HG02678 (cell line): Measurements from ENCODE around the gene GDF7.
"Not testable (repeated sequence)": the region's sequence is repeated elsewhere in the genome, so short reads cannot be mapped to it uniquely, and the experiment has no call there.

Source experiments
- ATAC-seq: cut with Tn5 transposase; IDR thresholded peaks from one replicate; pipeline ENCODE4 v1.9.1; 2021; ENCODE audit warnings: mild to moderate bottlenecking, moderate library complexity; ENCODE audit not compliant: unreplicated experiment

Gene GDF7

DNA sequence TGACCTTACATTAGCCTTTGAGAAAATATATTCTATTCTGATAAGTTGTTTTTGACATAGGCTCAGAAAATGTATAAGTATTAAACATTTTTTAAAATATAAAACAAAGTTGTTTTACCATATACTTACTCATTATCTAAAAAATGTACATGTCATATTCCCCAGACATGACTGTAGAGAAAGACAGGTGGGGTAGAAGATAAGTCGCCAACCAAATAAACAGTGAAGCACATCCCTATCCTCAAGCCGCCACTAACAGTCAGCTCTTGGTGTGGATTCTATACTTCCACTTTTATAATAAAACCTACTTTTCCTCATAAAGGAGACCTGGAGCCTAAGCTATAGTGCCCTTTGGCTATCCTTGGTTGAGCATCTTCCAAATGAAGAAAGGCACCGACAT lies 26.4 kb downstream of the GDF7 start:
- ATAC-seq = no peak

DNA sequence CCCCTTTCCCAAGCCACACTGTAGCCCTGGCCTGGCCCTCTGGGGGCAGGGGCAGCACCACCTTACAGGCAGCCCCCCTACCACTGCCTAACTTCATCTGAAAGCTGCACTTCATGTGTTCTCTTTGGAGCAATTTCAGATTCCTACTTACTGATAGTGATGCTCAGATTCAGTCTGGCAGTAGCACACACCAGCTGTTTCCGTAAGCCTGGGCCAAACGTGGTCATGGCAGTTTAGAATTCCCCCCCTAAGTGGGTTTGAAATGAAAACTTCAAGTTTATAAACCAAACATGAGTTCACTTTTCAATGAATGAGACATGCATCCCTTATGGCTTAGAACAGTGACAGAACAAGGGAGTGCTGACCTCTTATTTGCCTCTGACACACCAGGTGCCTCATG lies 29.4 kb downstream of the GDF7 start:
- ATAC-seq = no peak

DNA sequence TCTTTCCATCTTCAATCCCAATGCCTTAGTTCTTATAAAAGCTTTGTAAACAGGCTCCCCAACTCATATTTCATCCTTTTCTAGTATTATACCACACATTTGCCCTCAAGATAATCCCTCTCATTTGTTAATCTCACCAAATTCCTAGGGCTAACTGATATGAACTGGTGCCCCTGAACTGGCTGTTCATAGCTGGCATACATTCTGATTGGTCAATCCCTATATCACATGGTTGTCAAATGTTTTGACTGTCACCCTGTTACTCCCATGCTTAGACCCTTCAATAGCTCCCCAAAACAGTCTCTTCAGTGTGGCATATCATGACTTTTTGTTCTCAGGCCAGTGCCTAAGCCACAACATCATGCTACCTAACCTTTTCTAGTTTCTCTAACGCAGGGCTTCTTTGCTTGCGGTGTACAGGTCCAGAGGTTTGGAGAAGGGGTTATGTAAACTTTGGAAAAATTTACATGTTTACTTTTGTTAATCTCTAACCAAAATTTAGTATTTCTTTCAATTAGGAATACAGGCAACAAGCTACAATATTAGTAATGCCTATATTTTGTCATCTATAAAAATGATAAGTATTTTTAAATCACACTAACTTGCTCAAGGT lies 30.5 kb downstream of the GDF7 start:
- ATAC-seq = no peak

DNA sequence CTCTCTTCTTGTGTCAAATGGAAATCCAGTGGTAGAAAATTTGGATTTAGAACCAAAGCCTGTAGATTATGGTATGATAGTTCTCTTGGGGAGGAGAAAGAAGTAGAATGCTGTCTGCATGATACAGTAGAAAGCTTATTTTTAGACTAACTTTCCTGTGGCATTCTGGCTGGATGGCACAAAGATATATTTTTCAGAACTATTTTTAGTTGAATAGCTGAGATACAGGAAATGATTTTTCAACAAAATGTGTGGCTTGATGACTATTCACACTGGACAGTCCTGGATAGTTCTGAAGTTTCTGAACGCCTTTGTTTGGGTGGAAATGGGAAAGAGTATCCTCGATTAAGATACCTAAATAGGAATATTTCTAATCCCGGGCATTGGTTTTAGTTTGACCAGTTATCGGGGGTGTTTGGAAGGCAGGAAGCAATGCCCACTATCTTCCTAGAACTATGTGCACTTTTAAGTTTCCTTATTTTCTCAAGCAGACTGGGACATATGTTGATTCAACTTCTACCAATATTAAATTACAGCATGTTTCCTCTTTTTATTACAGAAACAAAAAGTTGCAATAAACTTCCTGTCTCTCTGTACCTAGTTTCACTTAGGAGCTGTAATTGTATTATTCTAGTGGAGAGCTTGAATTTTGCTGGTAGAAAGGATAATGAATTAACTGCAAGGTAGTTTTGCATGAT lies 32.1 kb downstream of the GDF7 start:
- ATAC-seq = peak; percentile 40

DNA sequence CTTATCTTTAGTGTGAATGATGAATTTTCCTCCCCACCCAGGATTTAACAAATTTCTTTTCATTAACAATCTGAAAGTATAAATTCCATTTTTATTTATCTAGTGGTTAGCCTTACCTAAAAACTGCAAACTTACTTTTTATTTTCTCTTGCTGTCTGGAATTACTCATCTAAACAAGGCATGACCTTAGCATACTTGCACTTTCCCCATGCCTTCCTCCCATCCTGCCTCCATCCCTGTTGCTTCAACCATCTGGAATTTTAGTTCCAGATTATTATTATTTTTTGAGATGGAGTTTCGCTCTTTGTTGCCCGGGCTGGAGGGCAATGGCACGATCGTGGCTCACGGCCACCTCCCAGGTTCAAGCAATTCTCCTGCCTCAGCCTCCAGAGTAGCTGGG lies 35.6 kb downstream of the GDF7 start:
- no peak for ATAC-seq

DNA sequence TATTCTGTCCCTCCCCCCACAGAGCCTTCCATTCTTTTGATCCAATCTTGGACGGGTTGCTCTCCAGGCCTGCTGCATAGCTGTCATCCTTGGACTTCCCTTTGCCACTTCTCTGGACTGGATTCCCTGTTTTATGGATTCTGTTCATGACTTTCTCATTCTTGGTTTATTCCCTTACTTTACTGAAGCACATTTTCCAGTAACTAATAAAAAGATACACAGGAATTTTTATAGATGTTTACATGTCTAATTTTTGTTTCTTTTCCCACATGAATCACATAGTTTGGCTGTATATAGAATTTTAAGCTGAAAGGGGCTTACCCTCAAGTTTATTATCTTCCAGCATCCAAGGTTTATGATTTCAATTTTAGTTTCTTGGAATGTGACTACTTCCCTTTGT lies 37.9 kb downstream of the GDF7 start:
- no peak for ATAC-seq

DNA sequence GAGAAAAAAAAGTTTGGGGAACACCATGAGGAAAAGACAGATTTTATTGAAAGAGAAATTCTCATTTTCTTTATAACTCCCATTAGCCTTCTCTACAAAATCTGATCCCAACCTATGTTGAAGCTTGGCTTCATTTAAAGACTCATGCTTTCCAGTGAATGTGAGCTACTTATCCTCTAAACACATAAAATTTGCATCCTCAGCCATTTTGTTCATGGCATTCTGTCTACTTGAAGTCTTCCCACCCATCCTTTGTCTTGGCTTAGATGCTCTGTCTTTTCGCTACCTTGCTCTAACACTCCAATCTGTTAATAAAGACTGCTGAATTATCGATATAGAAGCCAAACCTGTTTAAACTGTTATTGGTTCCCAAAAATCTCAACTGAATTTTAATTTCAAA lies 39.3 kb downstream of the GDF7 start:
- no peak for ATAC-seq

DNA sequence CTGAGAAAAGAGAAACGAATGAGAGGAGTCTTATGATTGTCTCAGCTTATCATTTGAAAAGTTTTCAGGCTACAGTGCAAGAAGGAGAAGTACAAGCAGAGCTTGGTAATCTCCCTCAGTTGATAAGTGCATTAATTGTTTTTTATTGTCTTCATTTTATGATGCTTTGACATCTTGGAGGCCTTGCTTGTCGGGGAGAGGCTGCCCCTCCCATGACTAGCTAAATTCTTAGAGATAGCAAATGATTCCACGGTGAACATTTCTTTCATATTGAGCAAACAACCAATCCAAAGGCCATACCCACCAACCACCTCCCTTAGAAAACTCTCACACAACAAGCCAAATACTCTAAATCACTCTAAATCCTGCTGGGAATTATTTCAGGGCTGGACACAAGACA lies 39.8 kb downstream of the GDF7 start:
- ATAC-seq = no peak

DNA sequence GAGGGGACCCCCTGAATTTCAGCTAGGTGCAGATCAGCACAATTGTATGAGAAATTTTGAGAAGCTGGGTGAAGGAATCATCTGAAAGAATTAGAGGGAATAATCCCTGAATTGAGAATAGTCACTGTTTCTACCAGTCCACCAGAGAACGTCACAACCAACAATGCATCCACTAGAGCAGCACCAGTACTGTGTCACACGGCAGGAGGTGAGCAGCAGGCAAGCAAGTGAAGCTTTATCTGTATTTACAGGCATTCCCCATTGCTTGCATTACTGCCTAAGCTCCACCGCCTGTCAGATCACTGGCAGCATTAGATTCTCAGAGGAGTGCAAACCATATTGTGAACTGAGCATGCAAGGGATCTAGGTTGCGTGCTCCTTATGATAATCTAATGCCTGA lies 40.7 kb downstream of the GDF7 start:
- ATAC-seq = no peak

DNA sequence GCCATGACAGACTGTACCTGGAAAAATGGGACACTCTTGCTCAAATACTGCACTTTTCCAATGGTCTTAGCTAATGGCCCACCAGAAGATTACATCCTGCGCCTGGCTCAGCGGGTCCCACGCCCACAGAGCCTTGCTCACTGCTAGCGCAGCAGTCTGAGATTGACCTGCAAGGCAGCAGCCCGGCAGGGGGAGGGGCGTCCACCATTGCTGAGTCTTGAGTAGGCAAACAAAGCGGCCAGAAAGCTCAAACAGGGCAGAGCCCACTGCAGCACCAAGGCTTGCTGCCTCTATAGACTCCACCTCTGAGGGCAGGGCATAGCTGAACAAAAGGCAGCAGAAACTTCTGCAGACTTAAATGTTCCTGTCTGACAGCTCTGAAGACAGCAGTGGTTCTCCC lies 44.7 kb downstream of the GDF7 start:
- ATAC-seq = not testable (repeated sequence)

DNA sequence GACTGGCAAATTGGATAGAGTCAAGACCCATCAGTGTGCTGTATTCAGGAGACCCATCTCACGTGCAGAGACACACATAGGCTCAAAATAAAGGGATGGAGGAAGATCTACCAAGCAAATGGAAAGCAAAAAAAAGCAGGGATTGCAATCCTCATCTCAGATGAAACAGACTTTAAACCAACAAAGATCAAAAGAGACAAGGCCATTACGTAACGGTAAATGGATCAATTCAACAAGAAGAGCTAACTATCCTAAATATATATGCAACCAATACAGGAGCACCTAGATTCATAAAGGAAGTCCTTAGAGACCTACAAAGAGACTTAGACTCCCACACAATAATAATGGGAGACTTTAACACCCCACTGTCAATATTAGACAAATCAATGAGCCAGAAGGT lies 46.6 kb downstream of the GDF7 start:
- ATAC-seq = not testable (repeated sequence)

DNA sequence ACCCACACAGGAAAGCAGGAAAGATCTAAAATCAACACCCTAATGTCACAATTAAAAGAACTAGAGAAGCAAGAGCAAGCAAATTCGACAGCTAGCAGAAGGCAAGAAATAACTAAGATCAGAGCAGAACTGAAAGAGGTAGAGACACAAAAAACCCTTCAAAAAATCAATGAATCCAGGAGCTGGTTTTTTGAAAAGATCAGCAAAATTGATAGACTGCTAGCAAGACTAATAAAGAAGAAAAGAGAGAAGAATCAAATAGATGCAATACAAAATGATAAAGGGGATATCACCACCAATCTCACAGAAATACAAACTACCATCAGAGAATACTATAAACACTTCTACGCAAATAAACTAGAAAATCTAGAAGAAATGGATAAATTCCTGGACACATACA lies 47.5 kb downstream of the GDF7 start:
- ATAC-seq = not testable (repeated sequence)

DNA sequence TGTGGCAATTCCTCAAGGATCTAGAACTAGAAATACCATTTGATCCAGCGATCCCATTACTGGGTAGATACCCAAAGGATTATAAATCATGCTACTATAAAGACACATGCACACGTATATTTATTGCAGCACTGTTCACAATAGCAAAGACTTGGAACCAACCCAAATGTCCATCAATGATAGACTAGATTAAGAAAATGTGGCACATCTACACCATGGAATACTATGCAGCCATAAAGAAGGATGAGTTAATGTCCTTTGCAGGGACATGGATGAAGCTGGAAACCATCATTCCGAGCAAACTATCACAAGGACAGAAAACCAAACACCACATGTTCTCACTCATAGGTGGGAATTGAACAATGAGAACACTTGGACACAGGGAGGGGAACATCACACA lies 49.2 kb downstream of the GDF7 start:
- ATAC-seq = not testable (repeated sequence)

DNA sequence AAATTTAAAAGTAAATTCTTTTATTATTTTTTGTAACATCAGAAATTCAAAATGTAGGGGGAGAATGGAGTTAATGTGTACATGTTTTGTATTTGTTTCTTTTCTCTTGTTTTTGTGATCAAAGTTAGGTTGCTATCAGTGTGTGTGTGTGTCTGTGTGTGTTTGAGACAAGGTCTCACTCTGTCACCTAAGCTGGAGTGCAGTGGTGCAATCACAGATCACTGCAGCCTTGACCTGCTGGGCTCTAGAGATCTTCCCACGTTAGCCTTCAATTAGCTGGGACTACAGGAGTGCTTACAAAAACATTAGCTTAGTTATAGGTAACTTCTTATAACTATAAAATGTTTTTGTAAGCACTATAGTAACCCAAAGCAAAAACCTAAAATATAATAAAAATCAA lies 50.7 kb downstream of the GDF7 start:
- ATAC-seq = no peak

DNA sequence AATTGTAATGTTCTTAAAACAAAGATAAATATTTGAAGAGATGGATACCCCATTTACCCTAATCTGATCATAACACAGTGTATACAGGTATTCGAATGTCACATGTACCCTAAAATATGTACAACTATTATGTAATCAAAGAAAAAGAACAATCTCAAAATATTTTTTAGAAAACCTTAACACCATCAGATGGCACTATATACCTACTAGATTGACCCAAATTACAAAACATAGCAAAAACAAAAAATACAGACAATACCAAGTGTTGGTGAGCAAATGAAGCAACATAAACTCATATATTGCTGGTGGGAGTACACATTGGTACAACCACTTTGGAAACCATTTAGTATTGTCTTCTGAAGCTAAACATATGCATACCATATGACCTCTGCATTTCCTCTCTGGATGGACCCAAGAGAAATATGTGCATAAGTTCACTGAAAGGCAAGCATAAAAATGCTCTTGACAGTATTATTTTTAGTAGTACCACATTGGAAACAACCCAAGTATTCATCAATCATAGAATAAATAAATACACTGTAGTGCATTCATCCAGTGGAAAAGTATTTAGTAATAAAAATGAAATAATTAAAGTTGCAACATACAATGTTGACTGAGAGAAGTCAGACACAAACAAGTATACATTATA lies 55.8 kb downstream of the GDF7 start:
- no peak for ATAC-seq

DNA sequence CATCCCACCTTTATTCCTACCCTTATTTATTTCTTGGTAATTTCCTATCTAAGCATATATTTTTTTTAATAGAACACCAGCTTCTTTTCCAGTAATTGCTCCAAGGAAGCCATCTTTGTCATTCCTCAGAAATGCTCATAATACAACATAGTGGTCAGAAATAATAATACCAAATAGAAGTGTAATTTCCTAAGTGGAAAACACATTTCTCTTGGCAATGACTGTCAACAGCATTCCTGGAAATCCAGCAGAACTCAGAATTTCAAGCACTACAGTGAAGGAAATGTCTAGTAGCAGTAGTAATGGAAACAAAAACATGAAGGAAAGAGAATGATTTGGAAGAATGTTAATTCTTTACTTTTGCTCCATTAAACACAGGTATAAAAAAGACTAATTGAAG lies 56.6 kb downstream of the GDF7 start:
- ATAC-seq = no peak

DNA sequence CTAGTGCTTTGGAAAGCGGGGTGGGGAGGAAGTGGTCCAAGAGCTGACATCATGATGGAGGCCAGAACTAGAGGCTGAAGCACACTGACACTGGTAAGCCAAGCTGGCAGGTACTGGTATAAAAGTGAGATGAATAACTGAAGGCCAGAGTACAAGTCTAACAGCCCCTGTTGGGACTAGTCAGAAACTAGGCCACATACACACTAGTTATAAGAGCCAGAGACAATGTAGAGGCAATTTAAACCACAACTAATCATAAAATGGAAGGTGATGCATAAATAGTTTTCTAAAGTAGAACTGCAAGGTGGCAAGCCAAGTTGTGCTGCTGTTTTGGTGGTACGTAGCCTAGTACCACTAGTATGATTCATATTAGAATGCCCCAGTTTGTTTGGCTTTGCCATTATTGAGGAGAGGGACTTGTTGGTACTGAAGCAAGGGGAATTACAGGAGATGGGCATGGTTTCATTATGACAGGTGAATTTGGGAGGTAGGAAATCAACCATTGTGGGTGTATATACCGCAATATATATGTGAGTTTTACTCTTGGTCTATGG lies 57.6 kb downstream of the GDF7 start:
- ATAC-seq = no peak

DNA sequence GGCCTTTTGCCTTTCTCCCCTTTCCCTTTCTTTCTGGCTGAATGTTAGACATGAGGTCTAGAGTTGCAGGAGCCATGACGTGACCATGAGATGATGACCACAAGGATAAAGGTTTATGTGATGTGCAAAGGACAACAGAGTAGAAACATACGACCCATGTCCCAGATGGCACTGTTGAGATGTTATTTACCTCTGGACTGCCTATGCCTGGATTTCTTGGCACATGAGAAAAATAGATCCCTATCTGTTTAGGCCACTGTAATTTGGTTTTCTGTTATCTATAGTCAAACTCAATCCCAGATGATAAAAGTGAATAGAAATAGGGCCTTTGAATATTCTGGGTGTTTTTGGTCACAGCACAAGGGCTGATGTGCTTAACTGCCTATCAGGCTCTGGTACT lies 58.8 kb downstream of the GDF7 start:
- ATAC-seq = no peak

DNA sequence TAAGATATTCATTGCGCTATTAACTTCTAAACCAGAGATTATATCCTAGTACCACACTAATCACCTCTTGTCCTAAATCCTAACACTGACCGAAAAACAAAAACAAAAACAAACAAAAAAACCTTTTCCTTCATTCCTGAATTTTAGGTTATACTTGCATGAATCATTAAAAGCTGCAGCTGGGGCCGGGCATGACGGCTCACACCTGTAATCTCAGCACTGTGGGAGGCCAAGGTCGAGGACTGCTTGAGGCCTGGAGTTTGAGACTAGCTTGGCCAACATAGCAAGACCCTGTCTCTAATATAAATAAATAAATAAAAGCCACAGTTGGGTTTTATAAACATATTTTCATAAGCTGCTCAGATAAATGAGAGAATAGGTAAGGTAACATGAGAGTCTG lies 60.0 kb downstream of the GDF7 start:
- ATAC-seq = no peak

DNA sequence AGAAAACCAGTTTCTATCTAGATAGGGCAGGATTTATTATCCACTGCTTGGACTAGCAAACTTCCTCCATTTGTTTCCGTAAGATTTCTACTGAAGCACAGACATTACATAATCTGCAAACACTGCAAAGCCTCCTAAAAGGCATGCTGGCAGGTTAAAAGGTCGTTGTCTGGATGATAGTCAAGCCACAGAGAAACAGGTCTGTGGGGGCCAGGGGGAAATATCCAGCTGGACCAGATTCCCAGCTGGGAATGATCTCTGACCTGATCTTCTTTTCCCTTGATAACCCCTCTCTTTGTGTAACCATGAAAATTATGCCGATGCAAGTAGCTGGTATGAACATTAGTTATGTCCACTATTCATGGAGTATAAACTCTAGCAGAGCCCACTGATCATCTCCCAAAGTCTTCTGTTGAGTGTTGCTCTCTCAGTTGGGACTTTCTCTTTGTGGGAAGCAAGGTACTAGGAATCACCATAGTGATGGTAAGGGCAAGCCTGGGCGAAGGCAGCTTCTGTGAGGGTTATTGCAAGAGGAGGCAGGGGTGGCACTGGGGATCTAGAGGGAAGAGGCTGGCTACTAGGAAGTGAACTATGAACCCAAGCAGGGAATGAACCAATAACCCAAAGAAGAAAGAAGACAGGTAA lies 61.3 kb downstream of the GDF7 start:
- no peak for ATAC-seq
